ENCODE results near the gene CA12.

- TF ChIP-seq POLR2A (IDR thresholded peaks at IDR 0.05) (no peak), CTCF (IDR thresholded peaks at IDR 0.05) (no peak)
These were observed 19.4 kb downstream of the CA12 start for GRCh38 chr15:63362196-63362595.

Measured in Peyer's patch (tissue), 4 donors.